HG02870 (cell line): ENCODE data around the gene PSEN2.

Source experiments
- ATAC-seq: cut with Tn5 transposase; IDR thresholded peaks from one replicate; pipeline ENCODE4 v1.9.1; 2021; ENCODE audit warnings: mild to moderate bottlenecking, moderate library complexity; ENCODE audit not compliant: unreplicated experiment

PSEN2 gene

GRCh38 chr1:226884966-226885820 is 14.8 kb downstream of the PSEN2 start:
- no peak for ATAC-seq

- no peak for ATAC-seq
These were observed 15.9 kb downstream of the PSEN2 start for GRCh38 chr1:226886122-226886901.

- ATAC-seq, result no peak
These were observed 16.6 kb downstream of the PSEN2 start for GRCh38 chr1:226887006-226887405.

- no peak for ATAC-seq
These were observed 17.6 kb downstream of the PSEN2 start for GRCh38 chr1:226888021-226888420.

GRCh38 chr1:226888816-226889215 is 18.4 kb downstream of the PSEN2 start:
- ATAC-seq, result no peak

GRCh38 chr1:226889616-226890330 is 19.4 kb downstream of the PSEN2 start:
- no peak for ATAC-seq

GRCh38 chr1:226890331-226891108 is 20.1 kb downstream of the PSEN2 start:
- ATAC-seq, result no peak

GRCh38 chr1:226891346-226891745 is 20.9 kb downstream of the PSEN2 start:
- no peak for ATAC-seq

GRCh38 chr1:226891846-226892523 is 21.6 kb downstream of the PSEN2 start:
- no peak for ATAC-seq

- no peak for ATAC-seq
These were observed 22.1 kb downstream of the PSEN2 start for GRCh38 chr1:226892524-226892875.

- ATAC-seq, result no peak
These were observed 23.5 kb downstream of the PSEN2 start for GRCh38 chr1:226893936-226894335.

- ATAC-seq, result no peak
These were observed 24.4 kb downstream of the PSEN2 start for GRCh38 chr1:226894826-226895225.

- ATAC-seq, result no peak
These were observed 25.2 kb downstream of the PSEN2 start for GRCh38 chr1:226895644-226896043.

GRCh38 chr1:226898246-226898645 is 27.8 kb downstream of the PSEN2 start:
- ATAC-seq, result no peak

- no peak for ATAC-seq
These were observed 31.0 kb downstream of the PSEN2 start for GRCh38 chr1:226901421-226901820.

GRCh38 chr1:226902601-226903000 is 32.2 kb downstream of the PSEN2 start:
- ATAC-seq, result no peak

GRCh38 chr1:226903819-226904716 is 33.7 kb downstream of the PSEN2 start:
- no peak for ATAC-seq

- ATAC-seq, result no peak
These were observed 34.4 kb downstream of the PSEN2 start for GRCh38 chr1:226904772-226905171.

- ATAC-seq, result no peak
These were observed 38.0 kb downstream of the PSEN2 start for GRCh38 chr1:226908419-226908818.
